HCT116 (cell line): ENCODE measurements around the gene ABHD14A. TPM values are rescaled to one million over a fixed set of nuclear protein-coding genes. Genes with fewer than 3 reads are reported as not detected.

Experiments used
- ATAC-seq: fragments of 200-7000 bp; cut with Tn5 transposase; 2 replicates; pipeline ENCODE4 v1.9.1; 2020; ENCODE audit warnings: mild to moderate bottlenecking, moderate library complexity
- BruUV-seq: library from RNA; stranded (reverse); fragments of 400-500 nt; replicated peaks from 2 replicates; lab custom pipeline; 2021; lab: Mats Ljungman, UMichigan
- CTCF ChIA-PET: fragments of 300-600 bp; sonication (Branson Sonifier 250); formaldehyde crosslinking; loops from one replicate; lab custom pipeline; 2021; ENCODE audit warnings: antibody characterized with exemption; lab: Charles Lee
- POLR2A ChIA-PET: fragments of 300-600, 350-600 bp; sonication (Branson Sonifier 250); formaldehyde crosslinking; loops from one replicate; lab custom pipeline; 2021; ENCODE audit warnings: antibody characterized with exemption; lab: Charles Lee
- RAD21 ChIA-PET, 2 experiments: fragments of 300-600 bp; sonication (Branson Sonifier 250); formaldehyde crosslinking; loops; one replicate each; lab custom pipeline; 2023; ENCODE audit warnings: low total read pairs in 2 of 2; ENCODE audit not compliant: uncharacterized antibody in 2 of 2, unreplicated experiment in 2 of 2, low non-redundant PET in 1 of 2; lab: Charles Lee
- DNase-seq: peaks from one replicate; pipeline ENCODE4 v3.0.0-alpha.2; 2010; ENCODE audit warnings: low read depth, low spot score
- H2AFZ ChIP-seq: fragments of 200-600 bp; shearing (Covaris generic), sonication (generic); 2 replicates; pipeline ENCODE4 v1.6.1; 2017; ENCODE audit warnings: low read depth, mixed run types, mixed read lengths, antibody characterized with exemption, low read length; ENCODE audit not compliant: poor library complexity, severe bottlenecking
- H3K27ac ChIP-seq: 2 replicates; pipeline ENCODE4 v1.5.1; 2012; ENCODE audit warnings: low read depth, low read length
- H3K27me3 ChIP-seq: fragments of 200-600 bp; sonication (generic); 2 replicates; pipeline ENCODE4 v1.6.1; 2016; ENCODE audit warnings: mixed run types, low read length, mixed read lengths; ENCODE audit not compliant: insufficient read depth
- H3K36me3 ChIP-seq, 2 experiments: fragments of 200-500 bp in 1 of 2; fragments of 200-600 bp in 1 of 2; sonication (Bioruptor generic) in 1 of 2; sonication (generic) in 1 of 2; 2 replicates each; pipeline versions ENCODE4 v1.5.1 to v1.6.1; 2014 to 2016; ENCODE audit warnings: low read length in 2 of 2, inconsistent platforms in 1 of 2, mixed read lengths in 1 of 2, mixed run types in 1 of 2; ENCODE audit not compliant: insufficient read depth in 2 of 2, control insufficient read depth in 1 of 2
- H3K4me1 ChIP-seq, 2 experiments: fragments of 200-600 bp in 1 of 2; sonication (generic) in 1 of 2; 2 replicates each; pipeline versions ENCODE4 v1.5.1 to v1.6.1; 2012 to 2017; ENCODE audit warnings: low read length in 2 of 2, inconsistent platforms in 1 of 2, mild to moderate bottlenecking in 1 of 2, mixed read lengths in 1 of 2, mixed run types in 1 of 2, moderate library complexity in 1 of 2; ENCODE audit not compliant: insufficient read depth in 2 of 2, control insufficient read depth in 1 of 2
- H3K4me2 ChIP-seq: fragments of 200-600 bp; sonication (generic); 2 replicates; pipeline ENCODE4 v1.6.1; 2017; ENCODE audit warnings: mixed run types, low read length, mixed read lengths
- H3K4me3 ChIP-seq, 2 experiments: fragments of 200-600 bp in 1 of 2; sonication (generic) in 1 of 2; replicated peaks in 1 of 2; 2 replicates each; pipeline ENCODE4 v1.5.1; 2011 to 2016; ENCODE audit warnings: low read length in 2 of 2, control low read depth in 1 of 2, low read depth in 1 of 2, mild to moderate bottlenecking in 1 of 2, mixed read lengths in 1 of 2, mixed run types in 1 of 2
- H3K79me2 ChIP-seq: fragments of 200-600 bp; sonication (generic); 2 replicates; pipeline ENCODE4 v1.6.1; 2017; ENCODE audit warnings: mild to moderate bottlenecking, mixed run types, low read length, moderate library complexity, mixed read lengths; ENCODE audit not compliant: insufficient read depth
- H3K9ac ChIP-seq: fragments of 200-600 bp; sonication (generic); 2 replicates; pipeline ENCODE4 v1.6.1; 2016; ENCODE audit warnings: low read length, mixed read lengths
- H3K9me2 ChIP-seq: fragments of 200-600 bp; sonication (generic), shearing (Covaris generic); 2 replicates; pipeline ENCODE4 v1.6.1; 2017; ENCODE audit warnings: mixed run types, mild to moderate bottlenecking, moderate library complexity; ENCODE audit not compliant: insufficient read depth
- H3K9me3 ChIP-seq, 2 experiments: fragments of 200-500 bp in 1 of 2; fragments of 200-600 bp in 1 of 2; sonication (Bioruptor generic) in 1 of 2; sonication (generic) in 1 of 2; 2 replicates each; pipeline ENCODE4 v1.6.1; 2014 to 2017; ENCODE audit warnings: low read length in 2 of 2, mixed read lengths in 2 of 2, inconsistent platforms in 1 of 2, low read depth in 1 of 2, mild to moderate bottlenecking in 1 of 2, mixed run types in 1 of 2, moderate library complexity in 1 of 2; ENCODE audit not compliant: control insufficient read depth in 1 of 2, insufficient read depth in 1 of 2
- H4K20me1 ChIP-seq: fragments of 200-600 bp; sonication (generic), shearing (Covaris generic); 2 replicates; pipeline ENCODE4 v1.6.1; 2017; ENCODE audit warnings: mixed run types, mild to moderate bottlenecking, moderate library complexity; ENCODE audit not compliant: insufficient read depth
- CBX3 ChIP-seq: IDR thresholded peaks from 2 replicates; pipeline ENCODE4 v1.6.1; 2012; ENCODE audit warnings: low read depth
- ELF1 ChIP-seq: IDR thresholded peaks from 2 replicates; pipeline ENCODE4 v1.6.1; 2012; ENCODE audit warnings: low read depth, borderline replicate concordance
- EZH2 ChIP-seq: fragments of 200-600 bp; sonication (generic); IDR thresholded peaks from 2 replicates; pipeline ENCODE4 v1.6.1; 2017; ENCODE audit warnings: antibody characterized with exemption, mixed run types
- EZH2phosphoT487 ChIP-seq: fragments of 200-600 bp; IDR thresholded peaks from 2 replicates; pipeline ENCODE4 v1.6.1; 2018; ENCODE audit warnings: antibody characterized with exemption, borderline replicate concordance
- FOSL1 ChIP-seq: IDR thresholded peaks from 2 replicates; pipeline ENCODE4 v1.6.1; 2012; ENCODE audit warnings: low read depth
- JUND ChIP-seq: IDR thresholded peaks from 2 replicates; pipeline ENCODE4 v1.6.1; 2012
- POLR2A ChIP-seq: IDR thresholded peaks from 2 replicates; pipeline ENCODE4 v1.7.0; 2011; ENCODE audit warnings: borderline replicate concordance; ENCODE audit not compliant: insufficient read depth, insufficient read length; ENCODE audit errors: extremely low read depth
- SP1 ChIP-seq: IDR thresholded peaks from 2 replicates; pipeline ENCODE4 v1.6.1; 2012; ENCODE audit warnings: low read depth
- SRF ChIP-seq: IDR thresholded peaks from 2 replicates; pipeline ENCODE4 v1.6.1; 2012; ENCODE audit warnings: low read depth
- YY1 ChIP-seq: IDR thresholded peaks from 2 replicates; pipeline ENCODE4 v1.6.1; 2011; ENCODE audit warnings: low read length, low read depth, moderate library complexity, mild to moderate bottlenecking; ENCODE audit not compliant: insufficient replicate concordance; ENCODE audit errors: extremely low read depth
- ZFX ChIP-seq: fragments of 450-650 bp; IDR thresholded peaks from 2 replicates; pipeline ENCODE4 v1.6.1; 2017
- ZNF274 ChIP-seq: fragments of 200-500 bp; sonication (Bioruptor generic); IDR thresholded peaks from 2 replicates; pipeline ENCODE4 v1.6.1; 2014; ENCODE audit warnings: mild to moderate bottlenecking, low read depth, low read length, inconsistent platforms
- intact Hi-C: fragments of 100-400 bp; cut with micrococcal nuclease; formaldehyde crosslinking; loops from 2 replicates; pipeline ENCODE4 v1.10.0; 2022
- total RNA-seq: library from RNA; stranded (reverse); gene quantifications from one replicate; pipeline ENCODE4 v1.2.1, GENCODE V29; 2021; ENCODE audit not compliant: unreplicated experiment
- TF ChIP-seq, protein P1 (sequence below): IDR thresholded peaks from 2 replicates; pipeline ENCODE4 v1.6.1; 2012
- TF ChIP-seq, protein P2 (sequence below): IDR thresholded peaks from 2 replicates; pipeline ENCODE4 v1.6.1; 2012
- TF ChIP-seq, protein P3 (sequence below): IDR thresholded peaks from 2 replicates; pipeline ENCODE4 v1.6.1; 2011; ENCODE audit warnings: mild to moderate bottlenecking, low read length, moderate library complexity; ENCODE audit not compliant: insufficient replicate concordance; ENCODE audit errors: extremely low read depth
- TF ChIP-seq, protein P4 (sequence below): IDR thresholded peaks from 2 replicates; pipeline ENCODE4 v1.6.1; 2012; ENCODE audit warnings: low read depth
- TF ChIP-seq, protein P5 (sequence below), 3 experiments: fragments of 200-600 bp in 1 of 3; sonication (generic) in 1 of 3; IDR thresholded peaks in 2 of 3; conservative IDR thresholded peaks in 1 of 3; 2 replicates each; pipeline ENCODE4 v1.5.1; 2012 to 2017; ENCODE audit warnings: low read depth in 2 of 3, low read length in 2 of 3, antibody characterized with exemption in 1 of 3, borderline replicate concordance in 1 of 3, control low read depth in 1 of 3, mild to moderate bottlenecking in 1 of 3, mixed read lengths in 1 of 3, mixed run types in 1 of 3, moderate library complexity in 1 of 3; ENCODE audit not compliant: insufficient read depth in 1 of 3

ABHD14A gene
- total RNA-seq, 1 experiment from 2014 or later: 11.6 TPM

DNA sequence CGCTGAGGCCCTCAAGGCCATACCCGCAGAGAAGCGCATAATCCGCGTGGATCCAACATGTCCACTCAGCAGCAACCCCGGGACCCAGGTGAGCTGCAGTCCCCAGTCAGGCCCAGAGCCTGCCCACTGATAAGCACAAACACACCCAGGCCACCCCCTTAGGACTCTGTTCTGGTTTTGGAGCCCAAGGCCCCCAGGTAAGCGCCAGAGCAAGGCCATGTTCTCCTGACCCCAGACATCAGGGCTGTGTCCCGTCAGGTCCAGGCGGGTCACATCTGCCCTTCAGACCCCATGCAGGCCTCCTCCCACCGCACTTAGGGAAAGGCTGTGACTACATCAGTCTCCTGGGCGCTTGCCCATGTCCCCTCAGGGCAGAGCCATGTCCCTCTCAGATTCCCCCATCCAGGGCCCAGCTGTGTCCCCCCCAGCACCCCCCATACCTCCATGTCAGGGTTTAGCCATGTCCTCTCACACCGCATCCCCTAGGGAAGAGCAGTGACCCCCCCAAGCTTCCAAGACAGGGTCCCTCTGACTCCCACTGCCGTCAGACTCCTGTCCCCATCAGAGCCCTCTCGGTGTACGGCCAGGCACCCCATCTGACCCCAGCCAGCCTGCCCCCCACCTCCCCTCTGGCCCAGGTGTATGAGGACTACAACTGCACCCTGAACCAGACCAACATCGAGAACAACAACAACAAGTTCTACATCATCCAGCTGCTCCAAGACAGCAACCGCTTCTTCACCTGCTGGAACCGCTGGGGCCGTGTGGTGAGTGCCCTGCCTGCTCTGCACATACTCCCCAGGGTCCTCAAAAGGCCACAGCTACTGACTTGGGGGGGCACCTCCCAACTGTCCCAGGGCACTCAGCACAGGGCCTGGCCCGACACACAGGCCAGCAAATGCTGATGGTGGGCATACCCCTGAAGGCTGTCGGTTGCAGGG, 31.1 kb upstream of the ABHD14A start:
- ChIA-PET RAD21 (interaction anchor here (0.6 to 1.6 kb wide), 3 partner anchors 30 to 60 kb away, joined by 4 to 6 read pairs (median 4); partner anchors contain the start of genes ABHD14A (in 1 of the 2) and ABHD14B (in 1 of the 2)), CTCF (interaction anchor here (0.7 to 2.4 kb wide), 9 partner anchors 18 to 277 kb away, joined by 3 to 46 read pairs (median 4); partner anchors contain the start of genes ABHD14A, ABHD14B, ACY1 and RPL29), POLR2A (interaction anchor here (1.1 to 2.3 kb wide), 7 partner anchors 10 to 52 kb away, joined by 3 to 31 read pairs (median 8); partner anchors contain the start of genes ABHD14A, ABHD14B, ACY1 and RPL29)
- ATAC-seq: no peak
- H3K9me3 ChIP-seq: no peaks in the 10 kb centered on the region
- peaks cover 30% of the 10 kb centered on the region for H3K79me2 ChIP-seq
- no peak for DNase-seq
- peak overlapping the region; percentile 96 for H3K9ac ChIP-seq
- peak overlapping the region in 1 of 2 experiments; percentile 89; a peak in 2 of 4 replicates for H3K4me3 ChIP-seq
- no peak overlapping the region for H2AFZ ChIP-seq
- no peaks in the 10 kb centered on the region for H3K27me3 ChIP-seq
- H3K4me2 ChIP-seq: peak overlapping the region; percentile 100
- peaks cover 23 to 29% of the 10 kb centered on the region in 2 experiments for H3K4me1 ChIP-seq
- peak overlapping the region; percentile 96 for H3K27ac ChIP-seq
- no TSS peak for BruUV-seq
- peaks cover 0 to 6% of the 10 kb centered on the region in 2 experiments for H3K36me3 ChIP-seq
- no peaks in the 10 kb centered on the region for H3K9me2 ChIP-seq
- intact Hi-C loops: loop anchor here (2.0 to 5.0 kb wide), 2 partner anchors 57 to 209 kb away; partner anchors contain the start of gene POC1A
- H4K20me1 ChIP-seq: 0 out of 2 replicates have a peak, but pooled peaks cover 4% of the 10 kb centered on the region
- TF ChIP-seq YY1 (no peak), POLR2A (no peak), EZH2phosphoT487 (no peak), EZH2 (no peak), ZFX (no peak), JUND (no peak), FOSL1 (no peak), ELF1 (no peak), ZNF274 (no peak), SP1 (no peak), CBX3 (no peak), SRF (no peak)
- TF ChIP-seq, protein P1, sequence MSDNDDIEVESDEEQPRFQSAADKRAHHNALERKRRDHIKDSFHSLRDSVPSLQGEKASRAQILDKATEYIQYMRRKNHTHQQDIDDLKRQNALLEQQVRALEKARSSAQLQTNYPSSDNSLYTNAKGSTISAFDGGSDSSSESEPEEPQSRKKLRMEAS: no peak
- TF ChIP-seq, protein P2, sequence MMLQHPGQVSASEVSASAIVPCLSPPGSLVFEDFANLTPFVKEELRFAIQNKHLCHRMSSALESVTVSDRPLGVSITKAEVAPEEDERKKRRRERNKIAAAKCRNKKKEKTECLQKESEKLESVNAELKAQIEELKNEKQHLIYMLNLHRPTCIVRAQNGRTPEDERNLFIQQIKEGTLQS: no peak
- TF ChIP-seq, protein P3, sequence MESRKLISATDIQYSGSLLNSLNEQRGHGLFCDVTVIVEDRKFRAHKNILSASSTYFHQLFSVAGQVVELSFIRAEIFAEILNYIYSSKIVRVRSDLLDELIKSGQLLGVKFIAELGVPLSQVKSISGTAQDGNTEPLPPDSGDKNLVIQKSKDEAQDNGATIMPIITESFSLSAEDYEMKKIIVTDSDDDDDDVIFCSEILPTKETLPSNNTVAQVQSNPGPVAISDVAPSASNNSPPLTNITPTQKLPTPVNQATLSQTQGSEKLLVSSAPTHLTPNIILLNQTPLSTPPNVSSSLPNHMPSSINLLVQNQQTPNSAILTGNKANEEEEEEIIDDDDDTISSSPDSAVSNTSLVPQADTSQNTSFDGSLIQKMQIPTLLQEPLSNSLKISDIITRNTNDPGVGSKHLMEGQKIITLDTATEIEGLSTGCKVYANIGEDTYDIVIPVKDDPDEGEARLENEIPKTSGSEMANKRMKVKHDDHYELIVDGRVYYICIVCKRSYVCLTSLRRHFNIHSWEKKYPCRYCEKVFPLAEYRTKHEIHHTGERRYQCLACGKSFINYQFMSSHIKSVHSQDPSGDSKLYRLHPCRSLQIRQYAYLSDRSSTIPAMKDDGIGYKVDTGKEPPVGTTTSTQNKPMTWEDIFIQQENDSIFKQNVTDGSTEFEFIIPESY: no peak
- TF ChIP-seq, protein P4, sequence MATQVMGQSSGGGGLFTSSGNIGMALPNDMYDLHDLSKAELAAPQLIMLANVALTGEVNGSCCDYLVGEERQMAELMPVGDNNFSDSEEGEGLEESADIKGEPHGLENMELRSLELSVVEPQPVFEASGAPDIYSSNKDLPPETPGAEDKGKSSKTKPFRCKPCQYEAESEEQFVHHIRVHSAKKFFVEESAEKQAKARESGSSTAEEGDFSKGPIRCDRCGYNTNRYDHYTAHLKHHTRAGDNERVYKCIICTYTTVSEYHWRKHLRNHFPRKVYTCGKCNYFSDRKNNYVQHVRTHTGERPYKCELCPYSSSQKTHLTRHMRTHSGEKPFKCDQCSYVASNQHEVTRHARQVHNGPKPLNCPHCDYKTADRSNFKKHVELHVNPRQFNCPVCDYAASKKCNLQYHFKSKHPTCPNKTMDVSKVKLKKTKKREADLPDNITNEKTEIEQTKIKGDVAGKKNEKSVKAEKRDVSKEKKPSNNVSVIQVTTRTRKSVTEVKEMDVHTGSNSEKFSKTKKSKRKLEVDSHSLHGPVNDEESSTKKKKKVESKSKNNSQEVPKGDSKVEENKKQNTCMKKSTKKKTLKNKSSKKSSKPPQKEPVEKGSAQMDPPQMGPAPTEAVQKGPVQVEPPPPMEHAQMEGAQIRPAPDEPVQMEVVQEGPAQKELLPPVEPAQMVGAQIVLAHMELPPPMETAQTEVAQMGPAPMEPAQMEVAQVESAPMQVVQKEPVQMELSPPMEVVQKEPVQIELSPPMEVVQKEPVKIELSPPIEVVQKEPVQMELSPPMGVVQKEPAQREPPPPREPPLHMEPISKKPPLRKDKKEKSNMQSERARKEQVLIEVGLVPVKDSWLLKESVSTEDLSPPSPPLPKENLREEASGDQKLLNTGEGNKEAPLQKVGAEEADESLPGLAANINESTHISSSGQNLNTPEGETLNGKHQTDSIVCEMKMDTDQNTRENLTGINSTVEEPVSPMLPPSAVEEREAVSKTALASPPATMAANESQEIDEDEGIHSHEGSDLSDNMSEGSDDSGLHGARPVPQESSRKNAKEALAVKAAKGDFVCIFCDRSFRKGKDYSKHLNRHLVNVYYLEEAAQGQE: no peak
- TF ChIP-seq, protein P5, sequence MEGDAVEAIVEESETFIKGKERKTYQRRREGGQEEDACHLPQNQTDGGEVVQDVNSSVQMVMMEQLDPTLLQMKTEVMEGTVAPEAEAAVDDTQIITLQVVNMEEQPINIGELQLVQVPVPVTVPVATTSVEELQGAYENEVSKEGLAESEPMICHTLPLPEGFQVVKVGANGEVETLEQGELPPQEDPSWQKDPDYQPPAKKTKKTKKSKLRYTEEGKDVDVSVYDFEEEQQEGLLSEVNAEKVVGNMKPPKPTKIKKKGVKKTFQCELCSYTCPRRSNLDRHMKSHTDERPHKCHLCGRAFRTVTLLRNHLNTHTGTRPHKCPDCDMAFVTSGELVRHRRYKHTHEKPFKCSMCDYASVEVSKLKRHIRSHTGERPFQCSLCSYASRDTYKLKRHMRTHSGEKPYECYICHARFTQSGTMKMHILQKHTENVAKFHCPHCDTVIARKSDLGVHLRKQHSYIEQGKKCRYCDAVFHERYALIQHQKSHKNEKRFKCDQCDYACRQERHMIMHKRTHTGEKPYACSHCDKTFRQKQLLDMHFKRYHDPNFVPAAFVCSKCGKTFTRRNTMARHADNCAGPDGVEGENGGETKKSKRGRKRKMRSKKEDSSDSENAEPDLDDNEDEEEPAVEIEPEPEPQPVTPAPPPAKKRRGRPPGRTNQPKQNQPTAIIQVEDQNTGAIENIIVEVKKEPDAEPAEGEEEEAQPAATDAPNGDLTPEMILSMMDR (IDR thresholded peaks at IDR 0.05 in 2 of 3, conservative IDR thresholded peaks at IDR 0.05 in 1 of 3; ENCODE audit: borderline replicate concordance in 1 of 3, insufficient read depth in 1 of 3, low read depth in 2 of 3, low read length in 2 of 3): no peak
